ENCODE results near the gene MMP10. TPM values are rescaled to one million over a fixed set of nuclear protein-coding genes. Genes with fewer than 3 reads are reported as not detected.
"Not testable (repeated sequence)": the region's sequence is repeated elsewhere in the genome, so short reads cannot be mapped to it uniquely, and the experiment has no call there.

MMP10 gene
- total and polyA plus RNA-seq, 2 donors: not detected

DNA sequence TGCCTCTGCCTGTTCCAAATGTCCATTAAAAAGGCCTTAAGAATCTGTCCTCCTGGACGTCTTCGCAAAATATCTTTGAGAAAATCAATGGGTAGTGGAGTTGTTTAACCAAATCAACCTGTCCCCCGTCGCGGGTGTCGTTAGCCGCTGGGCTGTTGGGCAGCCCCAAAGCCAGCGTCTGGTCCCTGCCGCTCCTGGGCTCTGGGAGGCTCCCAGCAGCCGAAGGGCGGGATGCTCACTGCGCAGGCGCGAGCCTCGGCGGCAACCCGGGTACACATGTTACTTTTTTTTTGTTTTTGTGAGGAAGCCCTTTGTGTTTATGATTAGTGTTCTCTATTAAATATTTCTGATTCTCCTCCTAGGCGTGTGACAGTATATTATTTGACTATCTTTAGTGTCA lies 12.6 kb downstream of the MMP10 start:
- H3K27ac ChIP-seq (ENCODE audit: low read depth): no peak overlapping the region
- DNase-seq (ENCODE audit: extremely low spot score): no peak
- no peaks in the 10 kb centered on the region for H3K4me1 ChIP-seq (ENCODE audit: insufficient read depth)
- H3K4me3 ChIP-seq (ENCODE audit: low read depth, low read length): no peak overlapping the region
- WGBS: 65% methylated on average over 18 of the region's 18 CpGs
- H3K36me3 ChIP-seq (ENCODE audit: insufficient read depth): no peaks in the 10 kb centered on the region

GRCh38 chr11:102763440-102763839 lies 17.0 kb downstream of the MMP10 start:
- no peak overlapping the region for H3K4me3 ChIP-seq (ENCODE audit: low read depth, low read length)
- no peaks in the 10 kb centered on the region for H3K4me1 ChIP-seq (ENCODE audit: insufficient read depth)
- no peak overlapping the region for H3K27ac ChIP-seq (ENCODE audit: low read depth)
- DNase-seq (ENCODE audit: extremely low spot score): no peak
- WGBS: 82% methylated on average over 2 of the region's 2 CpGs
- H3K36me3 ChIP-seq (ENCODE audit: insufficient read depth): no peaks in the 10 kb centered on the region

- H3K4me3 ChIP-seq (ENCODE audit: low read depth, low read length): no peak overlapping the region
- no peaks in the 10 kb centered on the region for H3K4me1 ChIP-seq (ENCODE audit: insufficient read depth)
- DNase-seq (ENCODE audit: extremely low spot score): no peak
- H3K27ac ChIP-seq (ENCODE audit: low read depth): no peak overlapping the region
- H3K36me3 ChIP-seq (ENCODE audit: insufficient read depth): no peaks in the 10 kb centered on the region
- WGBS: 79% methylated on average over 2 of the region's 2 CpGs
Measured at GRCh38 chr11:102762361-102762767, 18.1 kb downstream of the MMP10 start.

DNA sequence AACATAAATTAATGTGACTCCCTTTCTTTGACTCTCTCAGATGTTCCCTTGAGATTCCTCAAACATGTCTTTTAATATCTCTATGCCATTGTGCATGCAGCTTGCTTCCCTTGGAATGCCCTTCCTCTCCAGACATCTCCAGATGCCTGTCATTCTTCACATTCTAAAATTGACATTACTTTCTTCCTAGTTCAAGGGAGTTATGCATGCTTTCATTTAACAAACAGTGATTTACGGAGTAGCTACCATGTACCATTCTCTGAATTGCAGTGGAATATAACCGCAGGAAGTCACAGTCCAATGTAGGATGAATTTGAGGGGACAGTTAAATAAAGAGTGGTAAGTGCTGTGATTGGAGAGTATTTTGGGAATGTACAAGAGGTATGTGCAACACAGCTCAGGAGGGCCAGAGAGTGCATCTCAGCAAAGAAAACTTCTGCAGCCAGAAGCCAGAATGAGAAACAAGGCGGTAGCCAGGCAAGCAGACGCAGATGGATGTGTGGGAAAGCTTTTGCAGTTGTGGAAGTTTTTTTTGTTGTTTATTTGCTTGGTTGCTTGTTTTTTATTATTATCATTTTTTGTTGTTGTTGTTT lies 18.7 kb downstream of the MMP10 start:
- Histone ChIP-seq H3K4me1 (ENCODE audit: insufficient read depth) (no peaks in the 10 kb centered on the region), H3K36me3 (ENCODE audit: insufficient read depth) (no peaks in the 10 kb centered on the region), H3K27ac (ENCODE audit: low read depth) (no peak overlapping the region), H3K4me3 (ENCODE audit: low read depth, low read length) (no peak overlapping the region)
- WGBS: 93% methylated on average over 4 of the region's 4 CpGs
- DNase-seq (ENCODE audit: extremely low spot score): no peak

- WGBS: 26% methylated on average over 4 of the region's 4 CpGs
- no peak for DNase-seq (ENCODE audit: extremely low spot score)
Measured at GRCh38 chr11:102760344-102761035, 19.9 kb downstream of the MMP10 start.

DNA sequence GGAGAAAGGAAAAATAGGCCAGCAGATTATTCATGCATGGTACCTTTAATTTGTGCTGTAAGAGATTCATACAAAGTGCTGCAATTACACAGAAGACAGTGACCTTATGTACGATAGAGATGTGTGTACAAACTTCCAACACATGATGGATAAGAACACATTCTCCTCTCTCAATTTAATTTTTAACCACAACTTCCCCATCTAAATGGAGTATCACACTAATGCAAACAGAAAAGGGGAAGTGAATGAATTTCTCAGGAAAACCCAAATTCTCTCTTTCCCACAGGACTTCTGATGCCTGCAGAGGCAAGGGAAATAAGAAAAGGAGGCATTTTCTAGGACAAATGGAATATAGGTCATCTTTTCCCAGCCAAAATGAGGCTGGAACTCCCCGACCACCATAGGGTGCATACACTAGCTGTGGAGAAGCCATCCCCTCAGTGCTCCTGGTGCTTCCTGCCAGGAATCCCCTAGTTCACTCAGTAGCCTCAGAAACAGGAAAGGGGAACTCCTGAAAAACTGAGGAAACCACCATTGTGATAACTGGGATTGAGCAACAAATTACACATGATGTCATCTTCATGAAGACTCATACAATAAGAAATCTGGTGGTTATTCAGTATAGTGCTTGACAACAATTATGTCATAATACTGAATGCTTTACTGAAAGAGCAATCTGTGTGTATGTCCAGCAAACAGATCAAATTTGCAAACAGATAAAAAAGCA lies 22.4 kb downstream of the MMP10 start:
- H3K27ac ChIP-seq (ENCODE audit: low read depth): no peak overlapping the region
- 70% methylated on average over 2 of the region's 2 CpGs for WGBS
- no peaks in the 10 kb centered on the region for H3K36me3 ChIP-seq (ENCODE audit: insufficient read depth)
- no peak for DNase-seq (ENCODE audit: extremely low spot score)
- H3K4me3 ChIP-seq (ENCODE audit: low read depth, low read length): no peak overlapping the region
- H3K4me1 ChIP-seq (ENCODE audit: insufficient read depth): no peaks in the 10 kb centered on the region

More at GRCh38 chr11:102760344-102761035, 19.9 kb downstream of the MMP10 start:
- Histone ChIP-seq H3K4me3 (ENCODE audit: low read depth, low read length) (no peak overlapping the region), H3K36me3 (ENCODE audit: insufficient read depth) (no peaks in the 10 kb centered on the region), H3K4me1 (ENCODE audit: insufficient read depth) (no peaks in the 10 kb centered on the region), H3K27ac (ENCODE audit: low read depth) (no peak overlapping the region)

GRCh38 chr11:102753267-102753666 lies 27.2 kb downstream of the MMP10 start:
- Histone ChIP-seq H3K4me1 (ENCODE audit: insufficient read depth) (no peaks in the 10 kb centered on the region), H3K36me3 (ENCODE audit: insufficient read depth) (no peaks in the 10 kb centered on the region), H3K27ac (ENCODE audit: low read depth) (no peak overlapping the region), H3K4me3 (ENCODE audit: low read depth, low read length) (no peak overlapping the region)
- no peak for DNase-seq (ENCODE audit: extremely low spot score)
- 96% methylated on average over 1 of the region's 1 CpG for WGBS

DNA sequence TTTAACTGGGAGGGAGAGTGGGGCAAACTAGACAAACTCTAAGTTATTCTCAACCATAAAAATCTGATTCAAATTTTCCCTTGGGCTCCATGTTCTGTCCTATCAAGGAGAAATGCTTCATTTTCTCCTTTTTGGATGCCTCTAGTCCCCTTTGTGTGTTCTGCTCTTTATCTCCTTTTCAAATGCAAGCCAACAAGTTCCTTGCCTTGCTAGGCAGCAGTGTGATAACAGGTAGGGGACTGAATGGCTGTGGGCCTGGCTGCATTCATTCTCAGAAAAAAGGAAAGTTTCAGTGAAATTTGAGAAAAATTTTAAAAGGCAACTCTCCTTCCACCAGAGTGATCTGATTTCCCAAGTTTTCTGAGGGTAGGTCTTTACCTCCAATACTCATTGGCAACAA lies 28.8 kb downstream of the MMP10 start:
- Histone ChIP-seq H3K4me1 (ENCODE audit: insufficient read depth) (no peaks in the 10 kb centered on the region), H3K4me3 (ENCODE audit: low read depth, low read length) (no peak overlapping the region), H3K27ac (ENCODE audit: low read depth) (no peak overlapping the region), H3K36me3 (ENCODE audit: insufficient read depth) (no peaks in the 10 kb centered on the region)
- DNase-seq (ENCODE audit: extremely low spot score): no peak

DNA sequence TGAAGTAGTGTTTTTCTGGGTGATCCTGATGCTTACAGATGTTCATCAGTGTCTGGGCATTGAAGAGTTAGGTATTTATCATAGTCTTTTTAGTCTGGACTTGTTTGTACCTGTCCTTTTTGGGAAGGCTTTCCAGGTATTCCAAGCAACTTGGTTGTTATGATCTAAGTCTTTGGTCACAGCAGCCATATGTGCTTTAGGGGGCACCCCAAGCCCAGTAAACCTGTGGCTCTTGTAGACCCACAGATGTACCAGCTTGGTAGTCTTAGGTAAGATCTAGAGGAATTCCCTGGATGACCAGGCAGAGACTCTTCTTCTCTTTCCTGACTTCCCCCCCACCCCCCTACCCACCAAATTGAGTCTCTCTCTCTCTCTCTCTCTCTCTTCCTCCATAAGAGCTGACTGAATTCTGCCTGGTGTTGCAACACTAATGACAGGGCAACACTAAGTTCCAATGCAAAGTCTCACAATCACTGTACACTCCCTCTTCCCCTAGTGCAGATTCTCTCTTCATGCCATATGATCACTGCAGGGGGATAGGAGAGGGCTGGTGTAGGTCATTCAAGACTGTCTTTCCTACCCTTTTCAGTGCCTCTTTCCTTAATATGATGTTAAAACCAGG lies 31.2 kb downstream of the MMP10 start:
- H3K4me3 ChIP-seq (ENCODE audit: low read depth, low read length): no peak overlapping the region
- H3K4me1 ChIP-seq (ENCODE audit: insufficient read depth): no peaks in the 10 kb centered on the region
- no peak overlapping the region for H3K27ac ChIP-seq (ENCODE audit: low read depth)
- no peak for DNase-seq (ENCODE audit: extremely low spot score)
- H3K36me3 ChIP-seq (ENCODE audit: insufficient read depth): no peaks in the 10 kb centered on the region

- not testable (repeated sequence) for H3K36me3 ChIP-seq (ENCODE audit: insufficient read depth); H3K4me3 ChIP-seq (ENCODE audit: low read depth, low read length); H3K27ac ChIP-seq (ENCODE audit: low read depth); DNase-seq (ENCODE audit: extremely low spot score); H3K4me1 ChIP-seq (ENCODE audit: insufficient read depth)
- WGBS: 83% methylated on average over 32 of the region's 32 CpGs
Measured at GRCh38 chr11:102746746-102747578, 33.5 kb downstream of the MMP10 start.

DNA sequence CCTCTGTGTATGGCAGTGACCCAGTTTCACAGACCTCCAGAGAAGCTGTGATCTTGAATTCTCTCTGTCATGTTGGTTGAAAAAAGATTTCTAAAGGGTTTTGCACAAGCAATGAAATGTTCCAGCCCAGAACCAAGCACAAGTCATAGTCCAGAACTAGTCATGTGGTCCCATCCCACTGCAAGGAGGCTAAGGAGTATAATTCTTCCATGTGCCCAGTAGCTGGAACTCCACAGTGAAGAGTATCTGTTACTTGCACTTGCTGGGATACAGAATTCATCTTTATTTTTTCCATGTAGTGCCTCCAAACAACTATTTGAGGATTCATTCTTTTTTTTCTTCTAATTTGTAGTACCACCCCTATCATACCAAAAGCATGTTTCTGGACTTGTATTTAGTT lies 45.8 kb downstream of the MMP10 start:
- Histone ChIP-seq H3K27ac (ENCODE audit: low read depth) (no peak overlapping the region), H3K4me1 (ENCODE audit: insufficient read depth) (no peaks in the 10 kb centered on the region), H3K36me3 (ENCODE audit: insufficient read depth) (no peaks in the 10 kb centered on the region), H3K4me3 (ENCODE audit: low read depth, low read length) (no peak overlapping the region)
- no peak for DNase-seq (ENCODE audit: extremely low spot score)

DNA sequence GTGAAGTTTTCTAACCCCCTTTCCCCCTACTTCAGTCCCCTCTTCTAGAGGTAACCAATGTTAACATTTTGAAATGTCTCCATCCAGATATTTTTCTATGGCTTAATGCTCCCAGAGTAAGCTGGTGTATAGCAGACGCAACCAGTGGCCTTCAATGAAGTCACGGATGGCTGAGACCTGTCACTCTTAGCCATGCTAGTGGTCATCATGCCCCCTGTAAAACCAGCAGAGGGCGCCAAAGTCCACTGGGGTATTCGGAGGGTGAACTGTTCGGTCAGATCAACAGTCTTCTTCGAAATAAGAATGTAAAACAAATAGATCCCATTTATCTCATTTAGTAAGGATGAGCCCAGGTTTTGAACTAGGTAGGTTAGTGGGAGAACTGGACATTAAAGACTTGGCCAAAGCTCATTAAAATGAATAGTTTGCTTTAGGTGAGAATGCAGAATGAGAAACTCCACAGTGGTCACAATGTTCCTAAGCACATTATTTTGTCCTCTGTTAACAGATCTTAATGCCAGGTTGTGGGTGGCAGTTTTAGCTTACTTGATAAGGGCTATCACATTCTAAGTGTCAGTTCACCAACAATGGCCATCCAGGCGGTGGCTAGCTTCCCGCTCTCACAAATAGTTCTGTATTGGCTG lies 47.1 kb downstream of the MMP10 start:
- no peak overlapping the region for H3K27ac ChIP-seq (ENCODE audit: low read depth)
- 61% methylated on average over 8 of the region's 8 CpGs for WGBS
- H3K36me3 ChIP-seq (ENCODE audit: insufficient read depth): no peaks in the 10 kb centered on the region
- DNase-seq (ENCODE audit: extremely low spot score): no peak
- H3K4me1 ChIP-seq (ENCODE audit: insufficient read depth): no peaks in the 10 kb centered on the region
- H3K4me3 ChIP-seq (ENCODE audit: low read depth, low read length): no peak overlapping the region

DNA sequence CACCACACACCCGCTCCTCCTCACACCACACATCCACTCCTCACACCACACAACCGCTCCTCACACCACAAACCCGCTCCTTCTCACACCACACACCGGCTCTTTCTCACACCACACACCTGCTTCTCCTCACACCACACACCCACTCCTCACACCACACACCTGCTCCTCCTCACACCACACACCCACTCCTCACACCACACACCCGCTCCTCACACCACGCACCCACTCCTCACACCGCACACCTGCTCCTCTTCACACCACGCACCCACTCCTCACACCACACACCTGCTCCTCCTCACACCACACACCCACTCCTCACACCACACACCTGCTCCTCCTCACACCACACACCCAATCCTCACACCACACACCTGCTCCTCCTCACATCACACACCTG lies 49.5 kb downstream of the MMP10 start:
- not testable (repeated sequence) for DNase-seq (ENCODE audit: extremely low spot score); H3K4me3 ChIP-seq (ENCODE audit: low read depth, low read length); H3K27ac ChIP-seq (ENCODE audit: low read depth); H3K36me3 ChIP-seq (ENCODE audit: insufficient read depth); H3K4me1 ChIP-seq (ENCODE audit: insufficient read depth)
- 62% methylated on average over 8 of the region's 8 CpGs for WGBS
